Prostate gland (tissue), 2 donors: ENCODE results near the gene SHFL. TPM values are rescaled to one million over a fixed set of nuclear protein-coding genes. Genes with fewer than 3 reads are reported as not detected.

Source experiments
- DNase-seq: peaks from one replicate; pipeline ENCODE4 v3.0.0-alpha.2; 2019; ENCODE audit warnings: low spot score
- H3K27ac ChIP-seq, 2 donors: fragments of 200-600 bp; sonication (generic); 2 replicates each; pipeline ENCODE4 v1.5.1; 2017 to 2019
- H3K27me3 ChIP-seq: fragments of 200-600 bp; sonication (generic); replicated peaks from 2 replicates; pipeline ENCODE4 v1.5.1; 2019; ENCODE audit not compliant: insufficient read depth
- H3K36me3 ChIP-seq, 2 donors: fragments of 200-600 bp; sonication (generic); 1 replicate in 1 of 2; 2 replicates in 1 of 2; pipeline versions ENCODE4 v1.5.1 to v1.8.1; 2017 to 2019
- H3K4me1 ChIP-seq: fragments of 200-600 bp; sonication (generic); replicated peaks from 2 replicates; pipeline ENCODE4 v1.5.1; 2019
- H3K4me3 ChIP-seq, 2 donors: fragments of 200-600 bp; sonication (generic); 2 replicates each; pipeline ENCODE4 v1.5.1; 2017 to 2019
- H3K9me3 ChIP-seq: fragments of 200-600 bp; sonication (generic); 2 replicates; pipeline ENCODE4 v1.5.1; 2017
- CTCF ChIP-seq, 4 experiments: fragments of 200-600 bp in 2 of 4; fragments of 450-650 bp in 2 of 4; sonication (generic) in 2 of 4; IDR thresholded peaks; 1 replicate in 3 of 4; 2 replicates in 1 of 4; pipeline ENCODE4 v1.5.1; 2016 to 2019; ENCODE audit warnings: antibody characterized with exemption in 4 of 4, mild to moderate bottlenecking in 2 of 4, moderate library complexity in 2 of 4
- POLR2A ChIP-seq: fragments of 450-650 bp; IDR thresholded peaks from one replicate; pipeline ENCODE4 v1.6.1; 2016; ENCODE audit warnings: antibody characterized with exemption, mild to moderate bottlenecking
- POLR2AphosphoS5 ChIP-seq: sonication (generic); formaldehyde crosslinking; IDR thresholded peaks from one replicate; pipeline ENCODE4 v1.6.1; 2017; ENCODE audit warnings: antibody characterized with exemption
- WGBS: methylation state at CpG from one replicate; pipeline ENCODE4 v1.1.5; 2018; 5-methylcytosine and 5-hydroxymethylcytosine counted together
- intact Hi-C: fragments of 100-400 bp; cut with DNase I; formaldehyde crosslinking; loops from one replicate; pipeline ENCODE4 v1.14.2; 2022
- total RNA-seq, 2 donors: library from RNA; depleted of rRNA; stranded (reverse); fragments of >200 nt; gene quantifications; one replicate each; pipeline ENCODE4 v1.1.0, GENCODE V29; 2016

SHFL gene
- total RNA-seq, 2 donors from 2014 or later: 23.5 to 36.0 TPM

GRCh38 chr19:10052602-10053360 is 33.3 kb upstream of the SHFL start:
- no peak for TF ChIP-seq POLR2AphosphoS5
- TF ChIP-seq CTCF (IDR thresholded peaks at IDR 0.05): no peak
- Histone ChIP-seq H3K4me3 (no peak overlapping the region), H3K27me3 (no peaks in the 10 kb centered on the region), H3K36me3 (no peaks in the 10 kb centered on the region), H3K27ac (no peak overlapping the region), H3K4me1 (no peaks in the 10 kb centered on the region), H3K9me3 (no peaks in the 10 kb centered on the region)
- intact Hi-C loops: no loop called here
- no peak for DNase-seq
- 74% methylated on average over 21 of the region's 21 CpGs for WGBS

GRCh38 chr19:10061717-10062310 is 24.3 kb upstream of the SHFL start:
- Histone ChIP-seq H3K9me3 (no peaks in the 10 kb centered on the region), H3K27ac (no peak overlapping the region), H3K27me3 (no peaks in the 10 kb centered on the region), H3K36me3 (no peaks in the 10 kb centered on the region), H3K4me3 (no peak overlapping the region), H3K4me1 (no peaks in the 10 kb centered on the region)
- intact Hi-C loops: no loop called here
- TF ChIP-seq CTCF (IDR thresholded peaks at IDR 0.05) (no peak), POLR2AphosphoS5 (no peak), POLR2A (no peak)
- 32% methylated on average over 15 of the region's 21 CpGs for WGBS
- DNase-seq: no peak

GRCh38 chr19:10068205-10068604 is 17.9 kb upstream of the SHFL start:
- 75% methylated on average over 4 of the region's 4 CpGs for WGBS
- no peak overlapping the region for H3K4me3 ChIP-seq
- H3K36me3 ChIP-seq: no peaks in the 10 kb centered on the region
- H3K9me3 ChIP-seq: no peaks in the 10 kb centered on the region
- no peak for TF ChIP-seq CTCF (IDR thresholded peaks at IDR 0.05)
- no peak for TF ChIP-seq POLR2AphosphoS5
- no peak for TF ChIP-seq POLR2A
- H3K27ac ChIP-seq: no peak overlapping the region
- no peaks in the 10 kb centered on the region for H3K27me3 ChIP-seq
- H3K4me1 ChIP-seq: no peaks in the 10 kb centered on the region
- no peak for DNase-seq
- intact Hi-C loops: no loop called here

- TF ChIP-seq POLR2A (no peak), CTCF (IDR thresholded peaks at IDR 0.05) (no peak), POLR2AphosphoS5 (no peak)
- 62% methylated on average over 6 of the region's 6 CpGs for WGBS
- no peak overlapping the region for H3K27ac ChIP-seq
- intact Hi-C loops: no loop called here
- H3K9me3 ChIP-seq: no peaks in the 10 kb centered on the region
- no peaks in the 10 kb centered on the region for H3K36me3 ChIP-seq
- no peak for DNase-seq
- H3K27me3 ChIP-seq: no peaks in the 10 kb centered on the region
- H3K4me3 ChIP-seq: no peak overlapping the region
- H3K4me1 ChIP-seq: no peaks in the 10 kb centered on the region
Measured at GRCh38 chr19:10069046-10069445, 17.1 kb upstream of the SHFL start.
